ENCODE results near the gene SLC35F4. TPM values are rescaled to one million over a fixed set of nuclear protein-coding genes. Genes with fewer than 3 reads are reported as not detected.

The SLC35F4 gene
- total and polyA plus RNA-seq, 2 of the 4 experiments (the other 2 are of a cell fraction) = not detected

GRCh38 chr14:57889245-57889644 lies 23.4 kb upstream of the SLC35F4 start:
- in situ Hi-C loops (cut with MboI; ENCODE audit: low sequenced_read_pairs) = no loop called here

More at GRCh38 chr14:57889245-57889644, 23.4 kb upstream of the SLC35F4 start:
- Histone ChIP-seq H3K4me3 (ENCODE audit: insufficient read depth, low read depth, low read length) (no peak overlapping the region), H3K4me2 (ENCODE audit: low read depth, low read length) (no peak overlapping the region), H2BK15ac (ENCODE audit: low read depth, low read length) (no peak overlapping the region), H3K18ac (ENCODE audit: low read depth, low read length) (no peak overlapping the region), H4K8ac (ENCODE audit: low read depth in 2 of 2, low read length in 2 of 2) (no peak overlapping the region), H2AK9ac (replicated peaks; ENCODE audit: low read depth, low read length, poor library complexity) (no peak overlapping the region), H4K5ac (ENCODE audit: low read depth, low read length) (no peak overlapping the region), H3K23ac (ENCODE audit: low read depth, low read length) (no peak overlapping the region), H3K36me3 (ENCODE audit: control insufficient read depth, insufficient read depth, low read length) (no peaks in the 10 kb centered on the region), H2BK20ac (ENCODE audit: low read depth, low read length) (no peak overlapping the region), H3K27me3 (ENCODE audit: control insufficient read depth, insufficient read depth, low read length) (no peaks in the 10 kb centered on the region; the same call in 1 of the 2 replicates), H2AFZ (replicated peaks; ENCODE audit: low read length, poor library complexity) (no peak overlapping the region), H3K9me1 (ENCODE audit: insufficient read depth, low read length) (no peaks in the 10 kb centered on the region), H4K91ac (ENCODE audit: insufficient read depth, low read depth, low read length) (no peak overlapping the region), H3K4me1 (ENCODE audit: control insufficient read depth, insufficient read depth, low read length) (no peaks in the 10 kb centered on the region), H3K27ac (ENCODE audit: insufficient read depth, low read length) (no peak overlapping the region), H3K14ac (replicated peaks; ENCODE audit: low read depth, low read length) (no peak overlapping the region), H3K79me1 (ENCODE audit: low read depth in 1 of 2, low read length in 2 of 2) (no peaks in the 10 kb centered on the region), H2BK120ac (ENCODE audit: low read depth, low read length) (no peak overlapping the region), H2AK5ac (ENCODE audit: low read depth, low read length) (no peak overlapping the region), H3K9me3 (ENCODE audit: control insufficient read depth, insufficient read depth, low read length) (no peaks in the 10 kb centered on the region), H3K56ac (ENCODE audit: extremely low read depth, insufficient read depth, low read length) (no peak overlapping the region), H2BK5ac (ENCODE audit: low read depth, low read length, poor library complexity, severe bottlenecking) (no peak overlapping the region), H4K20me1 (ENCODE audit: insufficient read depth, low read length) (no peaks in the 10 kb centered on the region), H3K4ac (ENCODE audit: low read depth, low read length) (no peak overlapping the region), H3K9ac (ENCODE audit: low read depth, low read length) (no peak overlapping the region)
- intact Hi-C loops (cut with micrococcal nuclease) (no loop called here), dilution Hi-C loops (cut with HindIII; ENCODE audit: low sequenced_read_pairs, unreplicated experiment) (no loop called here)
- no CpG with 5 or more reads among the region's 4 CpGs for WGBS, 2 experiments (ENCODE audit: extremely low coverage in 2 of 2, insufficient read length in 1 of 2)
- BruUV-seq (replicated peaks) = no TSS peak
- ATAC-seq (ENCODE audit: low read depth) (no peak), DNase-seq (no peak)
- TF ChIP-seq MXI1 (IDR thresholded peaks at IDR 0.05; ENCODE audit: borderline replicate concordance, low read depth, low read length) = no peak
- TF ChIP-seq NFE2L2 (IDR thresholded peaks at IDR 0.05; ENCODE audit: low read depth, low read length) = no peak
- TF ChIP-seq BHLHE40 (IDR thresholded peaks at IDR 0.05; ENCODE audit: low read depth, low read length) = no peak
- TF ChIP-seq, protein P1, sequence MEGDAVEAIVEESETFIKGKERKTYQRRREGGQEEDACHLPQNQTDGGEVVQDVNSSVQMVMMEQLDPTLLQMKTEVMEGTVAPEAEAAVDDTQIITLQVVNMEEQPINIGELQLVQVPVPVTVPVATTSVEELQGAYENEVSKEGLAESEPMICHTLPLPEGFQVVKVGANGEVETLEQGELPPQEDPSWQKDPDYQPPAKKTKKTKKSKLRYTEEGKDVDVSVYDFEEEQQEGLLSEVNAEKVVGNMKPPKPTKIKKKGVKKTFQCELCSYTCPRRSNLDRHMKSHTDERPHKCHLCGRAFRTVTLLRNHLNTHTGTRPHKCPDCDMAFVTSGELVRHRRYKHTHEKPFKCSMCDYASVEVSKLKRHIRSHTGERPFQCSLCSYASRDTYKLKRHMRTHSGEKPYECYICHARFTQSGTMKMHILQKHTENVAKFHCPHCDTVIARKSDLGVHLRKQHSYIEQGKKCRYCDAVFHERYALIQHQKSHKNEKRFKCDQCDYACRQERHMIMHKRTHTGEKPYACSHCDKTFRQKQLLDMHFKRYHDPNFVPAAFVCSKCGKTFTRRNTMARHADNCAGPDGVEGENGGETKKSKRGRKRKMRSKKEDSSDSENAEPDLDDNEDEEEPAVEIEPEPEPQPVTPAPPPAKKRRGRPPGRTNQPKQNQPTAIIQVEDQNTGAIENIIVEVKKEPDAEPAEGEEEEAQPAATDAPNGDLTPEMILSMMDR (conservative IDR thresholded peaks at IDR 0.05; ENCODE audit: low read depth, low read length) = no peak
- TF ChIP-seq RFX5 (IDR thresholded peaks at IDR 0.05; ENCODE audit: low read depth, low read length) = no peak
- no peak for TF ChIP-seq MAFK (IDR thresholded peaks at IDR 0.05; ENCODE audit: low read depth, low read length)
- no peak for TF ChIP-seq FOS (IDR thresholded peaks at IDR 0.05; ENCODE audit: low read depth, low read length)
- no peak for TF ChIP-seq RCOR1 (IDR thresholded peaks at IDR 0.05; ENCODE audit: insufficient replicate concordance, low read length)
- no peak for TF ChIP-seq USF2 (IDR thresholded peaks at IDR 0.05; ENCODE audit: low read depth, low read length)
- no peak for TF ChIP-seq MAZ (IDR thresholded peaks at IDR 0.05; ENCODE audit: borderline replicate concordance, low read depth, low read length)
- TF ChIP-seq ELK1 (IDR thresholded peaks at IDR 0.05; ENCODE audit: borderline replicate concordance, low read depth, low read length) = no peak
- no peak for TF ChIP-seq CEBPB (IDR thresholded peaks at IDR 0.05; ENCODE audit: low read depth, low read length)
- no peak for TF ChIP-seq SMC3 (IDR thresholded peaks at IDR 0.05; ENCODE audit: low read depth, low read length)
- TF ChIP-seq POLR2A (IDR thresholded peaks at IDR 0.05; ENCODE audit: low read depth, low read length) = no peak
- POLR2A ChIA-PET (ENCODE audit: unreplicated experiment) = no interaction called here
- CTCF ChIA-PET = no interaction called here
